HG02884 (cell line): ENCODE results near the gene GOLGA8R.
"Not testable (repeated sequence)": the region's sequence is repeated elsewhere in the genome, so short reads cannot be mapped to it uniquely, and the experiment has no call there.

Source experiments
- ATAC-seq: cut with Tn5 transposase; IDR thresholded peaks from one replicate; pipeline ENCODE4 v1.9.1; 2021; ENCODE audit warnings: mild to moderate bottlenecking, moderate library complexity; ENCODE audit not compliant: unreplicated experiment

The GOLGA8R gene

DNA sequence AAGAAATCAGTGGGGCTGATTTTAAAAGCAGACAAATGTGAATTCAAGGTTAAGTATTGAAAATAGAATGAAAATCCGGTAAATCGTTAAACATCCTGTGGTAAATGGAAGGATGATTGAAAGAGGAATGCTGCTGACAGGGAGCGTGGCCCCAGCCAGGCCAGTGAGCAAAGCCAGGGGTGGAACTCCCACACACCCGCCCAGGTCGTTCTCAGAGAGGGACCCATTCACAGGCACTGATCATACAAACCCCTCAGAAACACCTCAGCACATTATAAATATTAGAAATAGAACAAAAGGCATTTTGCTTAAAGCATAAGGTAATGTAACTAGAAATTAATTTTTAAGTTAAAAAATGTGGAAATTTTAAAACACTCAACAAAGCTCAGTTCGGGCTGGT lies 59.0 kb downstream of the GOLGA8R start:
- not testable (repeated sequence) for ATAC-seq
